Nucleus accumbens (tissue), 56 donors: ENCODE results near the gene MBD5.

Experiments
- DNase-seq, 56 donors: peaks; one replicate each; lab custom pipeline; 2025; lab: John Stamatoyannopoulos, UW

The MBD5 gene

DNA sequence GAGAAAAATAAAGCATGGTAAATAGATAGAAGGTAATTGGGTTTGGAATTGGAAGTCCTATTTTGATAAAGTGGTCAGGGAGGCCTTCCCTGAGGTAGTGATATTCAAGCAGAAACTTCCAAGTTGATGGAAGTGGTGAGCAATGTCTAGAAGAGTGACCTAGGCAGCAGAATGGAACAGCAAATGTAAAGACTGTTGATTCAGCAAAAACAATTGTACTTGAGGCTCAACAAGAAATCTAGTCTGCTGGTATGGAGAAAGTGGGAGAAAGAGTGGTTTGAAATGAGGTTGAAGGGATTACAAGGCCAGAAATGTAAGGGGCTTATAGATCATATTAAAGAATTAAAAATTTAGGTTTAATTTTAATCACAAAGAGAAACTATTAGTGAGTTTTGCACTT lies 181.3 kb downstream of the MBD5 start:
- no peak for DNase-seq

DNA sequence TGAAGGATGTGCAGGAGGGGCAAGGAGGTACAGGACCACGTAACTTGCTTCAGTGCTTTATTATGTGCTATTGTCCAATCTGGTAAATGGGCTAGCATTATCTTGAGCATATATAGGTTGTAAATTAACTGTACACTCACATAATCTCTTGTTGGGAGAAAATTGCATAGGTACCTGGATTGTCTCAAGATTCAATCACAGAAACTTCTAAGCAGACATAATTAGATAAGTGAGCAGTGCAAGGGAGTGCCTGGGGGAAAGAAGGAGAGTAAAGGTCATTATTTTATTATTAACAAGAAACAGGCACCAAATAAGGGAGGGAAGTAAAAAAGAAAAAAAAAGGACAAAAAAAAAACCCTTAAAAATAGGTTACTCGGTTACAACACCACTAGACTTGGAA lies 186.2 kb downstream of the MBD5 start:
- no peak for DNase-seq

- no peak for DNase-seq
These were observed 188.7 kb downstream of the MBD5 start for GRCh38 chr2:148209603-148210002.

GRCh38 chr2:148218326-148219075 lies 197.6 kb downstream of the MBD5 start:
- DNase-seq = no peak

DNA sequence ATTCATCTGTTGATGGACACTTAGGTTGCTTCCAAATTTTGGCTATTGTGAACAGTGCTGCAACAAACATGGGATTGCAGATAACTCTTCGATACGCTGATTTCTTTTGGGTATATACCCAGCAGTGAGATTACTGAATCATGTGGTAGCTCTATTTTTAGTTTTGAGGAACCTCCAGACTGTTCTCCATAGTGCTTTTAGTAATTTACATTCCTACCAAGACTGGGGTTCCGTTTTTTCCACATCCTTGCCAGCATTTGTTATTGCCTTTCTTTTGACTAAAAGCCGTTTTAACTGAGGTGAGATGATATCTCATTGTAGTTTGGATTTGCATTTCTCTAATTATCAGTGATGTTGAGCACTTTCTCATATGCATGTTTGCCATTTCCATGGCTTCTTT lies 200.3 kb downstream of the MBD5 start:
- no peak for DNase-seq

DNA sequence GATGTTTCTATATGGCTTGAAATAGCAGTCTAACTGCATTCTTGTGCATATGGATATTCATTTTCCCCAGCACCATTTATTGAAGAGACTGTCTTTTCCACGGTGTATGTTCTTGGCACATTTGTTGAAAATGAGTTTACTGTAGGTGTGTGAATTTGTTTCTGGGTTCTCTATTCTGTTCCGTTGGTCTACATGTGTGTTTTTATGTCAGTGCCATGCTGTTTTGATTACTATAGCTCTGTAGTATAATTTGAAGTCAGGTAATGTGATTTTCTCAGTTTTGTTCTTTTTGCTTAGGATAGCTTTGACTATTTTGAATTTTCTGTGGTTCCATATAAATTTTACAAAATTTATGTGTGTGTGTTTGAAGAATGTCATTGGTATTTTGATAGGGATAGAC lies 201.0 kb downstream of the MBD5 start:
- no peak for DNase-seq

DNA sequence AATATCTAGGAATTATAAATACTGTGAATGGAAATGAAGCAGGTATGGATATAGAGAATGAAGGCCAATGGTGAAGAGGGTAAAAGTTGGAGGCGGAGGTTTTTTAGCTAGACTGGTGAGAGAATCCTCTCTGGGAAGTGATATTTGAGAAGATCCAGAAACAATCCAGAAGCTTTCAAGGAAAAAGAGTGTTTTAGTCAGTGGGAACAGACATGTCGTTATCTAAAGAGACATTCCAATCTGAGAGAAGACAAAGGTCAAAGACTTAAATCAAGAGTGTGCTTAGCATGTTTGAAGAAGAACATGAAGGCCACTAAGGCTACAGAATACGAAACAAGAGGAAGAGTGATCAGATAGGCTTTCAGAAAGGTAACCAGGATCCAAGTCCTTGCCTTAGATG lies 211.0 kb downstream of the MBD5 start:
- DNase-seq = no peak

DNA sequence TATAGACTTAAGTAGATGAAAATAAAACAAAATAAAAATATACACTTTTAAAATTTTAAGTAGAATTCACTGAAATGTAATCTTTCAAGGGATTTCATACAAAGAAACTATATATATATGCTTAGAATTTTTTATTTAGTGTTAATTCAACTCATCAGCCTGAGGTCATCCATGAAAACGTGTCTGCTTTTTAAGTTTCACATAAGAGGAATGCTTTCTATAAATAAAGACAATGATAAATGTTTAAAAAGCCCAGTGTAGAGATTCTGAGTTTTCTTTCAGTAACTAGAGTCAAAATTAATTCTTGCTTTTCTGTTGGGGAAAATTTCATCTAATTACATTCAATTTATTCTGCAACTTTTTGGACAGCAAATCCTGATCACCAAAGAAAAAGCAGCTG lies 213.3 kb downstream of the MBD5 start:
- DNase-seq = no peak

- no peak for DNase-seq
These were observed 217.0 kb downstream of the MBD5 start for GRCh38 chr2:148237911-148238310.

- no peak for DNase-seq
These were observed 217.7 kb downstream of the MBD5 start for GRCh38 chr2:148238561-148238960.

- no peak for DNase-seq
These were observed 219.9 kb downstream of the MBD5 start for GRCh38 chr2:148240838-148241237.

DNA sequence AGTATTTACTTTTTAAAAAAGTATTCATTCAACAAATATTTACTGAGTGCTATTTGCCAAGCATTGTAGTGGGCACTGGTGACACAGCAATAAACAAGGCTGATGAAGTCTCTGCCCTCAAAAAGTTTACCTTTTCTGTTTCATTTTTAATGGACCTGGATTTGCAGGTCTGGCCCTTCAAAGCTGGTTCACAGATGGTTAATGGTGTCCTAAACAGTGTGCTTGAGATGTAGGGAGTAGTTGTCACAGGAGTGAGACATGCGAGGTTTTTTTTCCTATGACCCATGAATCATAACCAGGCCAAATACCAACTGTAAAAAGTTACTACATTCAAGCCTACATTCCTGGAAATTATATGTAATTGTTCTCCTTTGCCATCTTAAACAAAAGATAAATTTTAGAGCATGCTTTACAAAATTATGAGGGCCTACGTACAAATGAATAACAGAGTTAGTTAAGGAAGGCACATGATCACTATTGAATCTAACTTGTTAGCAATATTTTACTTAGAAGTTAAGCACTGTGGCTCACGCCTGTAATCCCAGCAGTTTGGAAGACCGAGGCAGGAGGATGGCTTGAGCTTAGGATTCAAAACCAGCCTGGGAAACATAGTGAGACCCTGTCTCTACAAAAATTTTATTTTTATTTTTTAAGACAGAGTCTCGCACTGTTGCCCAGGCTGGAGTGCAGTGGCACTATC lies 223.9 kb downstream of the MBD5 start:
- DNase-seq = no peak

- DNase-seq = no peak
These were observed 231.1 kb downstream of the MBD5 start for GRCh38 chr2:148251993-148252392.

GRCh38 chr2:148252646-148253045 lies 231.8 kb downstream of the MBD5 start:
- no peak for DNase-seq

DNA sequence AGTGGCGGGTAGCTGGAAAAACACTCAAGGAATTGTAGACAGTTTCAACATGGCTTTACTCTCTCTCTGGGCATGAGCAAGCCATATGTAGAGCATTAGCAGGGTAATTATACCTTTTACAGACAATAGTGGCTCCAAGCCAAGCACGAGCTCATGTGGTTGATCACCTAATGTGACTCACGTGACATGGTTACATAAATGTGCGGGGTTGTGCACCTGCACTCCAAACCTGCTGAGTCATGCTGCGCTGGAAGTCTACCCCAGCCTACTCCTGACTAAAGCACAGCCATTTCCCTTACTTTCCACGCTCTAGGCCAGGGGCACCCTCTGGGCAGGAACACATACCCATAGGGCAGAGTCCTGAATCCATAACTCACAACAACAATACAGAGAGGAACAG lies 232.8 kb downstream of the MBD5 start:
- DNase-seq = no peak

GRCh38 chr2:148255929-148256328 lies 235.0 kb downstream of the MBD5 start:
- no peak for DNase-seq

GRCh38 chr2:148257276-148257675 lies 236.4 kb downstream of the MBD5 start:
- DNase-seq = no peak

GRCh38 chr2:148258124-148258523 lies 237.2 kb downstream of the MBD5 start:
- DNase-seq = no peak

- no peak for DNase-seq
These were observed 238.8 kb downstream of the MBD5 start for GRCh38 chr2:148259674-148260073.

- DNase-seq = no peak
These were observed 243.0 kb downstream of the MBD5 start for GRCh38 chr2:148263890-148264289.

DNA sequence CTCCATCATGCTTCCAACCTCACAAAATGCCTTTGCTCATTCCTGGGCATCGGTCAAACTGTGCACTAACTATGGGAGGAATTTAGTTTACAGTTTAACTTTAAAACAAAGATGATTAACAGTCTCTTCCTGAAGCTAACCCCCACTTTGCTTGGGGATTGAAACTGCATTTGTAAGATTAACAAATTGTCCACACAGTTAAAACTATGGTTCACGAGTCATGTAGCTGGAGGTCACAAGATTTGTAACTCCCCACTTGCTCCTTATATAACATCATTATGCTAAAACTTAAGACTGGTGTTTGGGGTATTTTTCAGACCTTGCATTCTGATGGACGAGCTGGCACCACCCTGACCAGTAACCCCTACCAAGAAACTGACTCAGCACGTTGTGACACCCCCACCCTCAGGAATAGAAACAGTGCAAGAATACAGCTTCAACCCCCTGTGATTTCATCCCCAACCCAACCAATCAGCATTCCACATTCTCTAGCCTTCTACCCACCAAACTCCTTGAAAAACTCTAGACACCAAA lies 252.3 kb downstream of the MBD5 start:
- no peak for DNase-seq

- DNase-seq = no peak
These were observed 258.3 kb downstream of the MBD5 start for GRCh38 chr2:148279216-148279615.
